ENCODE measurements around the gene CAPN15. TPM values are rescaled to one million over a fixed set of nuclear protein-coding genes. Genes with fewer than 3 reads are reported as not detected.

CAPN15 gene
- total and polyA plus RNA-seq, 5 experiments from 2014 or later: 5.5 to 63.2 (median 7.9) TPM

DNA sequence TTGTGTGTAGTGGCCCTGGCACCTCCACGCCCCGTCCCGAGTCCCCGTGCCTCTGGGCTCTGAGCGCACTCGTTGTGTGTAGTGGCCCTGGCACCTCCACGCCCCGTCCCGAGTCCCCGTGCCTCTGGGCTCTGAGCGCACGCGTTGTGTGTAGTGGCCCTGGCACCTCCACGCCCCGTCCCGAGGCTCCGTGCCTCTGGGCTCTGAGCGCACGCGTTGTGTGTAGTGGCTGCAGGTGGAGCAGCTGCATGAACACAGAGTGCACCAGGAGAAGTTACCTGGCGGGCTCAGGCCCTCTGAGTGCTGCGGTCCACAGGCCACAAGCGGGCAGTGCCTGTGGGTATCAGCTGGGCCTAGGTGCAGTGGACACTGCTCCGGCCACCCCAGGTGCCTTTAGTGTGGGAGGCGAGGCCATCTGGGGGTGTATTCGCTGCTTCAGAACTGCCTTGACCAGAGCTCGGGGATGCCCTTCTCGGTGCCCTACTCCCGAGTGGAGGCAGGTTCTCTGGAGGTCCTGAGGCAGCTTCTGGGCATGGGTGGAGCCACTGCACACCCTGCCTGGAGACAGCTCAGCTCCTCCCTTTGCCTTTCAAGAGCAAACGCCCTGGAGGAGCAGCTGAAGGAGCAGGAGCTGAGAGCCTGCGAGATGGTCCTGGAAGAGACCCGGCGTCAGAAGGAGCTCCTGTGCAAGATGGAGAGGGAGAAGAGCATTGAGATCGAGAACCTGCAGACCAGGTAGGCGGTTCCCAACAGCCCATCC, 17.3 kb upstream of the CAPN15 start:
- Mint-ChIP-seq H3K36me3 (peaks cover 0 to 4% (median 0%) of the 10 kb centered on the region in 3 donors), H3K27ac (no peak overlapping the region), H3K27me3 (no peaks in the 10 kb centered on the region), H3K9me3 (no peaks in the 10 kb centered on the region), H3K4me1 (peaks cover 0 to 3% (median 0%) of the 10 kb centered on the region in 4 donors), H3K4me3 (no peak overlapping the region)
- ATAC-seq (no peak), DNase-seq (no peak)
- POLR2A ChIA-PET: no interaction called here

GRCh38 chr16:512802-513201, 14.7 kb upstream of the CAPN15 start:
- DNase-seq: peak in 1 of 10 donors; percentile 34

DNA sequence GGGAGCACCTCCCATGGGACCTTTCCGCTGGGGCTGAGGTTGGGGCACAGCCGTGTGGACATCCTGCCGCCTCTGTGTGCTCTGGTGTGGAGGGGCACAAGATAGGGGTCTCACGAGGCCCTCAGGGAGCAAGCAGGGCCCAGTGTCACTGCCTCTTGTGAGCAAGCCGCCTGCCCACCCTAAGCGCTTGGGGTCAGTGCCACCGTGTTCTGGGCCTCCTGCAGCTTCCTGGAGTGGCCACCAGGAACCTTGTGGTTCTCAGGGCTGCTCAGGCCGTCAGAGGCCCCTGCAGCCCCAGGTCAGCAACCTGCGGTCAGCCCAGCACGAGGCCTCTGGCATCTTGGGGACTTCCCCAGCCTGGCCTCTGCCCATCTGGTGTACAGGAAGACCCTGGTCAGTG, 13.6 kb upstream of the CAPN15 start:
- no peak overlapping the region for H3K4me3 Mint-ChIP-seq
- H3K36me3 Mint-ChIP-seq: peaks cover 0 to 4% (median 0%) of the 10 kb centered on the region in 3 donors
- DNase-seq (no peak), ATAC-seq (no peak)
- no peaks in the 10 kb centered on the region for H3K4me1 Mint-ChIP-seq
- POLR2A ChIA-PET: no interaction called here
- H3K27me3 Mint-ChIP-seq: no peaks in the 10 kb centered on the region
- no peaks in the 10 kb centered on the region for H3K9me3 Mint-ChIP-seq
- peak overlapping the region in 1 of 10 donors; percentile 43 for H3K27ac Mint-ChIP-seq

More at GRCh38 chr16:512802-513201, 14.7 kb upstream of the CAPN15 start:
- peaks cover 0 to 4% (median 0%) of the 10 kb centered on the region in 3 donors for H3K36me3 Mint-ChIP-seq
- H3K4me3 Mint-ChIP-seq: no peak overlapping the region
- POLR2A ChIA-PET: no interaction called here
- H3K4me1 Mint-ChIP-seq: no peaks in the 10 kb centered on the region
- H3K27ac Mint-ChIP-seq: no peak overlapping the region
- no peak for ATAC-seq
- no peaks in the 10 kb centered on the region for H3K27me3 Mint-ChIP-seq
- H3K9me3 Mint-ChIP-seq: no peaks in the 10 kb centered on the region

GRCh38 chr16:515175-515938, 12.2 kb upstream of the CAPN15 start:
- peaks cover 0 to 4% (median 0%) of the 10 kb centered on the region in 3 donors for H3K36me3 Mint-ChIP-seq
- ATAC-seq (no peak), DNase-seq (no peak)
- no peaks in the 10 kb centered on the region for H3K4me1 Mint-ChIP-seq
- POLR2A ChIA-PET: no interaction called here
- no peaks in the 10 kb centered on the region for H3K9me3 Mint-ChIP-seq
- no peaks in the 10 kb centered on the region for H3K27me3 Mint-ChIP-seq
- no peak overlapping the region for H3K27ac Mint-ChIP-seq
- no peak overlapping the region for H3K4me3 Mint-ChIP-seq

GRCh38 chr16:515939-516226, 11.6 kb upstream of the CAPN15 start:
- Mint-ChIP-seq H3K27me3 (no peaks in the 10 kb centered on the region), H3K9me3 (no peaks in the 10 kb centered on the region), H3K27ac (no peak overlapping the region), H3K4me1 (no peaks in the 10 kb centered on the region), H3K4me3 (no peak overlapping the region), H3K36me3 (peaks cover 0 to 4% (median 0%) of the 10 kb centered on the region in 3 donors)
- ATAC-seq (no peak), DNase-seq (peak in 1 of 10 donors; percentile 54)
- POLR2A ChIA-PET: no interaction called here

DNA sequence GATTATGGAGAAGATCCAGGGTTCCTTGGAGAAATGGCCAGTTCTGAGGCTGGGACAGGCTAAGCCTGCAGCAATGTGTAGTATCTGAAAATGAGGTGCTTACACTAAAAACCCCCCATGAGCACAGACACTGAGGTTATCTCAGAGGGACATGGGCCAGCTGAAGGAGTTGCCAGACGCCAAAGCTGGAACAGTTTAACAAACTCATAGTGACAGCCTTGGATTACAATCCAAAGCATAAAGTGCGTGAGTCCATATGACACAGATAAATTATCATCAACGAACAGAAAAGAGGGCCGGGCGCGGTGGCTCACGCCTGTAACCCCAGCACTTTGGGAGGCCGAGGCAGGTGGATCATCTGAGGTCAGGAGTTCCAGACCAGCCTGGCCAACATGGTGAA, 11.2 kb upstream of the CAPN15 start:
- H3K27me3 Mint-ChIP-seq: no peaks in the 10 kb centered on the region
- POLR2A ChIA-PET: no interaction called here
- no peaks in the 10 kb centered on the region for H3K4me1 Mint-ChIP-seq

GRCh38 chr16:518858-519257, 8.7 kb upstream of the CAPN15 start:
- POLR2A ChIA-PET: interaction anchor here (0.8 kb wide), 1 partner anchor 154 kb away, joined by 3 read pairs; no protein-coding TSS in a partner anchor
- DNase-seq: no peak
- H3K9me3 Mint-ChIP-seq: no peaks in the 10 kb centered on the region
- no peak for ATAC-seq
- no peak overlapping the region for H3K4me3 Mint-ChIP-seq
- H3K4me1 Mint-ChIP-seq: peaks cover 0 to 2% (median 0%) of the 10 kb centered on the region in 4 donors
- peaks cover 0 to 2% (median 0%) of the 10 kb centered on the region in 3 donors for H3K36me3 Mint-ChIP-seq
- no peaks in the 10 kb centered on the region for H3K27me3 Mint-ChIP-seq
- H3K27ac Mint-ChIP-seq: no peak overlapping the region

More for the DNA sequence above, 11.2 kb upstream of the CAPN15 start:
- H3K9me3 Mint-ChIP-seq: no peaks in the 10 kb centered on the region
- H3K4me3 Mint-ChIP-seq: no peak overlapping the region
- H3K36me3 Mint-ChIP-seq: peaks cover 0 to 4% (median 0%) of the 10 kb centered on the region in 3 donors
- H3K27ac Mint-ChIP-seq: no peak overlapping the region
- no peak for DNase-seq
- no peak for ATAC-seq

DNA sequence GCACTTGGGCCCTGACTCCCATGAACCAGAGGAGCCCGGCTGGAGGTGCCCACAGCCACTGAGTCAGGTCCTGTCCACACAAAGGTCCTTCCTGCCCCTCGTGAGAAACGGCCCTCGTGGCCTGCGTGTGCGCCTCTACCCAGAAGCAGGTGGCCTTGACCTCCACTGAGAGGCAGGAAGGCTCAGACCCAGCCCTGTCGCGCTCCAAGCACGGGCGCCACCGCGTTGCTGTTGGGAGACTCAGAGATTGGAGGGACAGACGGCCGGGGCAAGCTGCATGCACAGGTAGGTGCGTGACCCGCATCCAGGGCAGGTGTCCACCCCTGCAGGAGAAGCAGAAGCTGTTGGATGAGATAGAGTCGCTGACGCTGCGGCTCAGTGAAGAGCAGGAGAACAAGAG, 8.1 kb upstream of the CAPN15 start:
- Mint-ChIP-seq H3K27ac (peak overlapping the region in 1 of 10 donors; percentile 24), H3K9me3 (no peaks in the 10 kb centered on the region), H3K4me1 (peaks cover 0 to 4% (median 0%) of the 10 kb centered on the region in 4 donors), H3K4me3 (no peak overlapping the region), H3K36me3 (peaks cover 0 to 2% (median 0%) of the 10 kb centered on the region in 3 donors), H3K27me3 (no peaks in the 10 kb centered on the region)
- DNase-seq (no peak), ATAC-seq (no peak)
- POLR2A ChIA-PET: no interaction called here

DNA sequence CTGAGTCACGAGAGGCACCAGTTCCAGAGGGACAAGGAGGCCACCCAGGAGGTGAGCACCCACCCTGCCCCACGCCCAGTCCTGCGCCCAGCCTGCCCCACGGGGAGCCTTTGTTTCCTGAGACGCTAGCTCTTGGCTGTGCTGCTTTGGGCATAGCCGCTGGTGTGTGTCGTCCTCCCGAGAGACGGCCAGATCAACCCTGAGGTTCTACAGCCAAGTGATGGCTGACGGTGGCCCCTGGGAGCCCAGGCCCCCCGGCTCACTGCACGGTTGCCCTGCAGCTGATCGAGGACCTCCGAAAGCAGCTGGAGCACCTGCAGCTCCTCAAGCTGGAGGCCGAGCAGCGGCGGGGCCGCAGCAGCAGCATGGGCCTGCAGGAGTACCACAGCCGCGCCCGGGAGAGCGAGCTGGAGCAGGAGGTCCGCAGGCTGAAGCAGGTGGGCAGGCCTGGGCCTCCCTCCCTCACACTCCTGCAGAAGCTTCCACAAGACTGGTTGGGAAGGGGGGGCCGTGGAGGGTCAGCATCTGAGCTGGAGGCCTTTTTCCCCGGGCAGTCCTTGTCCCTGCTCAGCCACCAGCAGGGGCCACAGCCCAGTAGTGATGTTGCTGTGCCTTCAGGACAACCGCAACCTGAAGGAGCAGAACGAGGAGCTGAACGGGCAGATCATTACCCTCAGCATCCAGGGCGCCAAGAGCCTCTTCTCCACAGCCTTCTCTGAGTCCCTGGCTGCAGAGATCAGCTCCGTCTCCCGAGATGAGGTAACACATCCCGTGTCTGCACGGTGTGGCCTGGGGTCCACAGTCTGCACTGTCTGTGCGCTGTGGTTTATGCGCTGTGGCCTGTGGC, 7.4 kb upstream of the CAPN15 start:
- ATAC-seq: no peak
- POLR2A ChIA-PET: no interaction called here
- no peaks in the 10 kb centered on the region for H3K9me3 Mint-ChIP-seq

DNA sequence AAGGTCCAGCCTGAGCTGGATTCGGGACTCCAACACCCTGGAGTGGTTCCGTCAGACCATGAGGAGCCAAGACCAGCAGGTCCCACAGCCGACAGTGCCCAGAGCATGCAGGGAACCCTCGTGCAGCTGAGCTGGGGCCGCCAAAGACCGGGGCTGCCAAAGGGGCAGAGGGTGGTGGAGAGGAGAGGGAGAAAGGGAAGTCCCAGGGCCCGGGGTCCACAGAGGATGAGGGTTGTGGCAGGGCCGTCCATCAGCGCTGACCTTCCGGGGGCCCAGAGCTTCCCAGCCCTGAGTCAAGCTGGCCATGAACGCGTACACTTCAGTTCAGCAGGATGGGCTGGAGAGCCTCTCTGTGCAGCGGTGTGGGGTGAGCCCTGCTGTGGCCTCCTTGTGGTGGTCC, 6.7 kb upstream of the CAPN15 start:
- peaks cover 3 to 10% (median 8%) of the 10 kb centered on the region in 4 donors for H3K4me1 Mint-ChIP-seq
- H3K27me3 Mint-ChIP-seq: no peaks in the 10 kb centered on the region
- POLR2A ChIA-PET: no interaction called here

More for the DNA sequence above, 7.4 kb upstream of the CAPN15 start:
- Mint-ChIP-seq H3K36me3 (peaks cover 0 to 2% (median 0%) of the 10 kb centered on the region in 3 donors), H3K4me1 (peaks cover 0 to 4% (median under 1%) of the 10 kb centered on the region in 4 donors), H3K27me3 (no peaks in the 10 kb centered on the region), H3K27ac (no peak overlapping the region), H3K4me3 (no peak overlapping the region)
- no peak for DNase-seq

DNA sequence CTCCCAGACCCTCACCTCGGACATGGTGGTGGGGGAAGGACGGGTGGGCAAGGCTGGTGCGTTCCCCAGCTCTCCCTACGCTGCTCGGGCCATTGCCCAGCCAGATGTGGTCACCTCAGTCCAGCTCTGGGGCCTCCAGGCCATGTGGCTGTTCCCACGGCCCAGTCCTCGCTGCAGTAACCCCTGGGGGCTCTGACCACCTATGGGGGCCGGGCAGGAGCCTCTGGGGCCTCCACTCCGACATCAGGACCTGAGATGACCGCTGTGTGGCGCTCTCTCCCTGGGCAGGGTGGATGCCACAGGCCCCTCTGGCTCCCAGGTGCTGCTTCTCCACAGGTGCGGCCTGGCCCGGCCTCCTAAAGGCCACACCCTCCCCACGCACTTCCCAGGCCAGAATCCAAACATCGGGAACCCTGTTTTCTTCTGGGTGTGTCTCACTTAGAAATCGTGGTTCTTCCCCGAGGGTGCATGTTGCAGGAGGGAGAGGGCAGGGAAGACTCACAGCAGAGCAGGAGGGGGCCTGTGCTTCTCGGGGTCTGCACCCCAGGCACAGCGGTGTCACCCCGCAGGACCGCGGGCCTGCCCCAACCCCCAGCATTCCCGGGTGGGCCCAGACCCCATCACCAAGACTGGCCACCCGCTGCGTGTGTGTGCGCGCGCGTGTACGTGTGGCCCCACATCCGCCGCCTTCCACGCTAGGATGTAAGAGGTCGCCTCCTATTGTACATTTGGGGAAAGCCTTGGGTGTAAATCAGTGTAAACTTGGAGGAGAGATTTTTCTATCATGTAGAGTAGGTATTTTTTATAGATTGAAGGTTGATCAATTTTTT, 5.9 kb upstream of the CAPN15 start:
- no peaks in the 10 kb centered on the region for H3K36me3 Mint-ChIP-seq
- ATAC-seq (no peak), DNase-seq (no peak)
- peaks cover 4 to 18% (median 14%) of the 10 kb centered on the region in 4 donors for H3K4me1 Mint-ChIP-seq
- H3K27me3 Mint-ChIP-seq: no peaks in the 10 kb centered on the region
- no peak overlapping the region for H3K27ac Mint-ChIP-seq
- H3K9me3 Mint-ChIP-seq: no peaks in the 10 kb centered on the region
- POLR2A ChIA-PET: no interaction called here
- no peak overlapping the region for H3K4me3 Mint-ChIP-seq

More for the DNA sequence above, 6.7 kb upstream of the CAPN15 start:
- ATAC-seq: no peak
- no peak overlapping the region for H3K27ac Mint-ChIP-seq
- H3K36me3 Mint-ChIP-seq: peaks cover 0 to 2% (median 0%) of the 10 kb centered on the region in 3 donors
- DNase-seq: no peak
- no peak overlapping the region for H3K4me3 Mint-ChIP-seq
- H3K9me3 Mint-ChIP-seq: no peaks in the 10 kb centered on the region
